ENCODE measurements around the gene MINDY3. TPM values are rescaled to one million over a fixed set of nuclear protein-coding genes. Genes with fewer than 3 reads are reported as not detected.

MINDY3 gene
- polyA plus RNA-seq, 2 donors, result 11.2 to 17.2 TPM

DNA sequence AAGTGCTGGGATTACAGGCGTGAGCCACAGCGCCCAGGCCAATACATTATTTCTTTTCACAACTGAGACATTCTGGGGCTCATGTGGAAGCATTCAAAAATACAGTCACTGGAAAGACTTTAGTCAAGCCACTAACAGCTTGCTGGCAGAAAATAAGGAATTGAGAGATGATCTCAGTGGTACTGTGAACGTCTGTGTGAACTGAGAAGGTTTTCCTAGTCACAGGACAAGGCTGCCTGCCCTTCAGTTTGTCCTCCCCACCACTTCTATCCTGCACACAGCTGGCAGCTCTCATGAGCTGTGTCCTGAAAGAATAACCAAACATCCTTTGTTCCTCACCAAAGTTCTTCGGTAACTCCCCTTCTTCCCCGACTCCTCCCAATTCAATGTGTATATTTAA, 109.3 kb downstream of the MINDY3 start:
- Histone ChIP-seq H3K9me3 (ENCODE audit: control insufficient read depth in 2 of 2, insufficient read depth in 1 of 2, low read depth in 1 of 2, low read length in 1 of 2) (no peaks in the 10 kb centered on the region), H3K27ac (ENCODE audit: low read depth in 2 of 2, low read length in 1 of 2) (no peak overlapping the region), H3K27me3 (ENCODE audit: control insufficient read depth in 1 of 2, insufficient read depth in 2 of 2, low read length in 2 of 2) (no peaks in the 10 kb centered on the region), H3K4me1 (ENCODE audit: control insufficient read depth in 2 of 2, insufficient read depth in 2 of 2, low read length in 1 of 2) (no peaks in the 10 kb centered on the region), H3K4me3 (ENCODE audit: low read depth in 1 of 2, low read length in 2 of 2) (no peak overlapping the region), H3K36me3 (ENCODE audit: control insufficient read depth in 2 of 2, insufficient read depth in 2 of 2, low read length in 1 of 2) (no peaks in the 10 kb centered on the region)
- WGBS, 2 donors, result 66 to 73% methylated on average over 5 of the region's 5 CpGs

- Histone ChIP-seq H3K9me3 (ENCODE audit: control insufficient read depth in 2 of 2, insufficient read depth in 1 of 2, low read depth in 1 of 2, low read length in 1 of 2) (no peaks in the 10 kb centered on the region), H3K27me3 (ENCODE audit: control insufficient read depth in 1 of 2, insufficient read depth in 2 of 2, low read length in 2 of 2) (no peaks in the 10 kb centered on the region), H3K36me3 (ENCODE audit: control insufficient read depth in 2 of 2, insufficient read depth in 2 of 2, low read length in 1 of 2) (no peaks in the 10 kb centered on the region), H3K27ac (ENCODE audit: low read depth in 2 of 2, low read length in 1 of 2) (no peak overlapping the region), H3K4me3 (ENCODE audit: low read depth in 1 of 2, low read length in 2 of 2) (no peak overlapping the region), H3K4me1 (ENCODE audit: control insufficient read depth in 2 of 2, insufficient read depth in 2 of 2, low read length in 1 of 2) (no peaks in the 10 kb centered on the region)
- 45 to 50% methylated on average over 3 of the region's 3 CpGs for WGBS, 2 donors
Measured at GRCh38 chr10:15748126-15748525, 112.2 kb downstream of the MINDY3 start.

DNA sequence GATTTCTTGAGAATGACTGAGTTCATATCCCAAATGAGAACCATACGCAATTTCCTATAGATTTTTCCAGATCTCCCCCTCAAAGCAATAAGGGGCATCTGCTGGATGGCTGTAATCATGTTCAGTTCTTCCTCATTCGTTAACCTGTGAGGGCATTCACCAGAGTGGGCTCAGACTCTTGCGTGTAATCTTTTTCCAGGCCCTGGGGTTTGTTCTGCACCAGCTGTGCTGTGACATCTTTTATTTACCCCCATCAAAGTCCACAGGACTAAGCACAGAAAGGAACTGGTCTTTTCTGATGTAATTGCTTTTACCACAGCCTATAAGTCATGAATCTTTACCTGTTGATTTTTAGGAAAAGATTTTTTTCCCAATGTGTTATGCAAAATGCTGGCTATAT, 112.7 kb downstream of the MINDY3 start:
- Histone ChIP-seq H3K36me3 (ENCODE audit: control insufficient read depth in 2 of 2, insufficient read depth in 2 of 2, low read length in 1 of 2) (no peaks in the 10 kb centered on the region), H3K27me3 (ENCODE audit: control insufficient read depth in 1 of 2, insufficient read depth in 2 of 2, low read length in 2 of 2) (no peaks in the 10 kb centered on the region), H3K27ac (ENCODE audit: low read depth in 2 of 2, low read length in 1 of 2) (no peak overlapping the region), H3K4me1 (ENCODE audit: control insufficient read depth in 2 of 2, insufficient read depth in 2 of 2, low read length in 1 of 2) (no peaks in the 10 kb centered on the region), H3K9me3 (ENCODE audit: control insufficient read depth in 2 of 2, insufficient read depth in 1 of 2, low read depth in 1 of 2, low read length in 1 of 2) (no peaks in the 10 kb centered on the region), H3K4me3 (ENCODE audit: low read depth in 1 of 2, low read length in 2 of 2) (no peak overlapping the region)
- WGBS, 2 donors, result 59 to 82% methylated on average over 3 of the region's 3 CpGs

DNA sequence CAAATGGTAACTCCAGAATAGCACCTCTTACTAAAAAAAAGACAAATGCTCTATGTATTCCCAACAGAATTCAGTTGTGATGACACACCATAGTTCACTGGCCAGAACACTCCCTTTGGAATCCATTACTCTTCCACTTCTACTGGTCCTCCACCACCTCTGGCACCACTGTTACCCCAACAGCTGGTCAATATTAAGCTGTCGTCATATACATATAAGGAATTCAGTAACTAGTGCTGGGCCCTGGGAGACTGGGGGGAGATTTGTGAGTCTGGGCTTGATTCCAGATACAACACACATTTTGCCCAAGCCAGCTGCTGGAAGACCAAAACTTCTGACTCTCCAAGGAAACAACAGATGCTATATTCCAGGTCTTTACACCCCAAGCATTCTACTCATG, 114.6 kb downstream of the MINDY3 start:
- 73 to 76% methylated on average over 1 of the region's 1 CpG for WGBS, 2 donors
- Histone ChIP-seq H3K36me3 (ENCODE audit: control insufficient read depth in 2 of 2, insufficient read depth in 2 of 2, low read length in 1 of 2) (no peaks in the 10 kb centered on the region), H3K4me3 (ENCODE audit: low read depth in 1 of 2, low read length in 2 of 2) (no peak overlapping the region), H3K27me3 (ENCODE audit: control insufficient read depth in 1 of 2, insufficient read depth in 2 of 2, low read length in 2 of 2) (no peaks in the 10 kb centered on the region), H3K9me3 (ENCODE audit: control insufficient read depth in 2 of 2, insufficient read depth in 1 of 2, low read depth in 1 of 2, low read length in 1 of 2) (no peaks in the 10 kb centered on the region), H3K4me1 (ENCODE audit: control insufficient read depth in 2 of 2, insufficient read depth in 2 of 2, low read length in 1 of 2) (no peaks in the 10 kb centered on the region), H3K27ac (ENCODE audit: low read depth in 2 of 2, low read length in 1 of 2) (no peak overlapping the region)

- WGBS, 2 donors, result 37 to 41% methylated on average over 7 of the region's 7 CpGs
- Histone ChIP-seq H3K27me3 (ENCODE audit: control insufficient read depth in 1 of 2, insufficient read depth in 2 of 2, low read length in 2 of 2) (no peaks in the 10 kb centered on the region), H3K36me3 (ENCODE audit: control insufficient read depth in 2 of 2, insufficient read depth in 2 of 2, low read length in 1 of 2) (no peaks in the 10 kb centered on the region), H3K27ac (ENCODE audit: low read depth in 2 of 2, low read length in 1 of 2) (no peak overlapping the region), H3K9me3 (ENCODE audit: control insufficient read depth in 2 of 2, insufficient read depth in 1 of 2, low read depth in 1 of 2, low read length in 1 of 2) (no peaks in the 10 kb centered on the region), H3K4me1 (ENCODE audit: control insufficient read depth in 2 of 2, insufficient read depth in 2 of 2, low read length in 1 of 2) (no peaks in the 10 kb centered on the region), H3K4me3 (ENCODE audit: low read depth in 1 of 2, low read length in 2 of 2) (no peak overlapping the region)
Measured at GRCh38 chr10:15744217-15744865, 116.0 kb downstream of the MINDY3 start.

DNA sequence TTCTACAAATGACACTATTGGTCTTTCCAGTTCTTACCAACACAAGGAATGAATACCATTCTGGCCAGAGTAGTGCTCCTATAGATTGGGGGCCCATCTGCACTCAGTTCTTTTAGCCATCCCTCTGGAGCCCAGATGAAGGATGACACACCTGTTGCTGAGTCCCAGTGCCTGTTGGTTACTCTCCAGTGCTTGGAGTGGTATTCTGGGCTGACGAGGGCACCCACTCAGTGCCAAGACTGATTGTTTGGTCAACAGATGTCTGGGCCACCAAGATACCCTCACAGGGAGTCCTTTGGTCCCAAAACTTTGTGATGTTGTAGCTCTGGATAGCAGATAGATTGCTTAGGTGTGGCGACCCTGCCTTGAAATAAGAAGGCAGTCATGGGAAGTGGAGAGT, 116.9 kb downstream of the MINDY3 start:
- no peaks in the 10 kb centered on the region for H3K27me3 ChIP-seq (ENCODE audit: control insufficient read depth in 1 of 2, insufficient read depth in 2 of 2, low read length in 2 of 2)
- no peak overlapping the region for H3K27ac ChIP-seq (ENCODE audit: low read depth in 2 of 2, low read length in 1 of 2)
- no peak overlapping the region for H3K4me3 ChIP-seq (ENCODE audit: low read depth in 1 of 2, low read length in 2 of 2)
- 79% methylated on average over 2 of the region's 2 CpGs for WGBS, 2 donors
- H3K4me1 ChIP-seq (ENCODE audit: control insufficient read depth in 2 of 2, insufficient read depth in 2 of 2, low read length in 1 of 2), result no peaks in the 10 kb centered on the region
- no peaks in the 10 kb centered on the region for H3K36me3 ChIP-seq (ENCODE audit: control insufficient read depth in 2 of 2, insufficient read depth in 2 of 2, low read length in 1 of 2)
- H3K9me3 ChIP-seq (ENCODE audit: control insufficient read depth in 2 of 2, insufficient read depth in 1 of 2, low read depth in 1 of 2, low read length in 1 of 2), result no peaks in the 10 kb centered on the region

GRCh38 chr10:15742836-15743235, 117.5 kb downstream of the MINDY3 start:
- Histone ChIP-seq H3K4me3 (ENCODE audit: low read depth in 1 of 2, low read length in 2 of 2) (no peak overlapping the region), H3K27me3 (ENCODE audit: control insufficient read depth in 1 of 2, insufficient read depth in 2 of 2, low read length in 2 of 2) (no peaks in the 10 kb centered on the region), H3K9me3 (ENCODE audit: control insufficient read depth in 2 of 2, insufficient read depth in 1 of 2, low read depth in 1 of 2, low read length in 1 of 2) (no peaks in the 10 kb centered on the region), H3K36me3 (ENCODE audit: control insufficient read depth in 2 of 2, insufficient read depth in 2 of 2, low read length in 1 of 2) (no peaks in the 10 kb centered on the region), H3K4me1 (ENCODE audit: control insufficient read depth in 2 of 2, insufficient read depth in 2 of 2, low read length in 1 of 2) (no peaks in the 10 kb centered on the region), H3K27ac (ENCODE audit: low read depth in 2 of 2, low read length in 1 of 2) (no peak overlapping the region)
- WGBS, 2 donors, result 88 to 89% methylated on average over 3 of the region's 3 CpGs

DNA sequence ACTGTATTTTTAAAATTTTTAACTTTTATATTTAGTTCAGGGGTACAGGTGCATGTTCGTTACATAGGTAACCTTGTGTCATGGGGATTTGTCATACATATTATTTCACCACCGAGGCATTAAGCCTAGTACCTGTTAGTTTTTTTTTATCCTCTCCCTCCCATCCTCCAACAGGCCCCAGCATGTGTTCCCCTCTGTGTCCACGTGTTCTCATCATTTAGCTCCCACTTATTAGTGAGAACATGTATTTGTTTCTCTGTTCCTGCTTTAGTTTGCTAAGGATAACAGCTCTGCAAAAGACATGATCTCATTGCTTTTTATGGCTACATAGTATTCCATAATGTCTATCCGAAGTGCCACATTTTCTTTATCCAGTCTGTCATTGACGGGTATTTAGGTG, 118.2 kb downstream of the MINDY3 start:
- H3K27ac ChIP-seq (ENCODE audit: low read depth in 2 of 2, low read length in 1 of 2), result no peak overlapping the region
- 47 to 49% methylated on average over 5 of the region's 5 CpGs for WGBS, 2 donors
- H3K9me3 ChIP-seq (ENCODE audit: control insufficient read depth in 2 of 2, insufficient read depth in 1 of 2, low read depth in 1 of 2, low read length in 1 of 2), result no peaks in the 10 kb centered on the region
- no peaks in the 10 kb centered on the region for H3K36me3 ChIP-seq (ENCODE audit: control insufficient read depth in 2 of 2, insufficient read depth in 2 of 2, low read length in 1 of 2)
- no peaks in the 10 kb centered on the region for H3K27me3 ChIP-seq (ENCODE audit: control insufficient read depth in 1 of 2, insufficient read depth in 2 of 2, low read length in 2 of 2)
- no peak overlapping the region for H3K4me3 ChIP-seq (ENCODE audit: low read depth in 1 of 2, low read length in 2 of 2)
- H3K4me1 ChIP-seq (ENCODE audit: control insufficient read depth in 2 of 2, insufficient read depth in 2 of 2, low read length in 1 of 2), result no peaks in the 10 kb centered on the region

GRCh38 chr10:15741581-15741980, 118.7 kb downstream of the MINDY3 start:
- H3K9me3 ChIP-seq (ENCODE audit: control insufficient read depth in 2 of 2, insufficient read depth in 1 of 2, low read depth in 1 of 2, low read length in 1 of 2), result no peaks in the 10 kb centered on the region
- H3K27ac ChIP-seq (ENCODE audit: low read depth in 2 of 2, low read length in 1 of 2), result no peak overlapping the region
- 81 to 89% methylated on average over 5 of the region's 5 CpGs for WGBS, 2 donors
- H3K27me3 ChIP-seq (ENCODE audit: control insufficient read depth in 1 of 2, insufficient read depth in 2 of 2, low read length in 2 of 2), result no peaks in the 10 kb centered on the region
- H3K36me3 ChIP-seq (ENCODE audit: control insufficient read depth in 2 of 2, insufficient read depth in 2 of 2, low read length in 1 of 2), result no peaks in the 10 kb centered on the region
- no peaks in the 10 kb centered on the region for H3K4me1 ChIP-seq (ENCODE audit: control insufficient read depth in 2 of 2, insufficient read depth in 2 of 2, low read length in 1 of 2)
- no peak overlapping the region for H3K4me3 ChIP-seq (ENCODE audit: low read depth in 1 of 2, low read length in 2 of 2)

DNA sequence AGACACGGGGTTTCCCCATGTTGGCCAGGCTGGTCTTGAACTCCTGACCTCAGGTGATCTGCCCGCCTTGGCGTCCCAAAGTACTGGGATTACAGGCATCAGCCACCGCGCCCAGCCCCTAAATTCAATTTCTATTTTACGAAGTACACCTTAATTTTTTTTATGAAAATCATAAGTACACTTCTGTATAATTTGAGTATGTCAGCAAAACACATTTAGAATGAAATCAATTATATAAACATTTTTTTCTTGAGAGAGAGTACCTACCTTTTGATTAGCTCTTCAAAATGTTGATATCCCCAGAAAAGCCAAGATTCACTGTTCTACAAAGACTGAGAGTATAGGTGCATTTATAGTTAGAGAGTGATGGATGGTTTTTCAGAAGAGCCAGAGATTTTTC, 120.0 kb downstream of the MINDY3 start:
- H3K36me3 ChIP-seq (ENCODE audit: control insufficient read depth in 2 of 2, insufficient read depth in 2 of 2, low read length in 1 of 2), result no peaks in the 10 kb centered on the region
- 87 to 91% methylated on average over 6 of the region's 6 CpGs for WGBS, 2 donors
- no peaks in the 10 kb centered on the region for H3K27me3 ChIP-seq (ENCODE audit: control insufficient read depth in 1 of 2, insufficient read depth in 2 of 2, low read length in 2 of 2)
- H3K4me3 ChIP-seq (ENCODE audit: low read depth in 1 of 2, low read length in 2 of 2), result no peak overlapping the region
- H3K4me1 ChIP-seq (ENCODE audit: control insufficient read depth in 2 of 2, insufficient read depth in 2 of 2, low read length in 1 of 2), result no peaks in the 10 kb centered on the region
- no peak overlapping the region for H3K27ac ChIP-seq (ENCODE audit: low read depth in 2 of 2, low read length in 1 of 2)
- no peaks in the 10 kb centered on the region for H3K9me3 ChIP-seq (ENCODE audit: control insufficient read depth in 2 of 2, insufficient read depth in 1 of 2, low read depth in 1 of 2, low read length in 1 of 2)

Measured in esophagus (tissue), 2 donors.